IMR-90 (cell line): ENCODE data around the gene IL1RAP. TPM values are rescaled to one million over a fixed set of nuclear protein-coding genes. Genes with fewer than 3 reads are reported as not detected.

Experiments used
- ATAC-seq: fragments of 200-7000 bp; cut with Tn5 transposase; 2 replicates; pipeline ENCODE4 v1.9.1; 2020; ENCODE audit warnings: low read depth, mild to moderate bottlenecking, moderate library complexity
- BruUV-seq: library from RNA; stranded (reverse); fragments of 400-500 nt; replicated peaks from 2 replicates; lab custom pipeline; 2021; lab: Mats Ljungman, UMichigan
- CTCF ChIA-PET: fragments of 300-600 bp; formaldehyde crosslinking; extraction: SDS; loops from one replicate; lab custom pipeline; 2021; ENCODE audit warnings: antibody characterized with exemption; lab: Yijun Ruan, JAX
- POLR2A ChIA-PET: fragments of 300-600 bp; sonication (Branson Sonifier 250); formaldehyde crosslinking; loops from one replicate; lab custom pipeline; 2022; ENCODE audit warnings: antibody characterized with exemption; ENCODE audit not compliant: unreplicated experiment; lab: Charles Lee
- DNase-seq: peaks from one replicate; pipeline ENCODE4 v3.0.0; 2013
- H2AFZ ChIP-seq: replicated peaks from 2 replicates; pipeline ENCODE3; 2013; ENCODE audit warnings: low read length, mild to moderate bottlenecking; ENCODE audit not compliant: poor library complexity
- H2AK5ac ChIP-seq: 2 replicates; pipeline ENCODE4 v1.6.1; 2013; ENCODE audit warnings: low read depth, low read length, inconsistent platforms
- H2AK9ac ChIP-seq: replicated peaks from 2 replicates; pipeline ENCODE3; 2013; ENCODE audit warnings: mild to moderate bottlenecking, low read depth, low read length, moderate library complexity; ENCODE audit not compliant: poor library complexity
- H2BK120ac ChIP-seq: 2 replicates; pipeline ENCODE4 v1.6.1; 2013; ENCODE audit warnings: low read depth, low read length, inconsistent platforms
- H2BK15ac ChIP-seq: 3 replicates; pipeline ENCODE4 v1.6.1; 2013; ENCODE audit warnings: low read depth, low read length, inconsistent platforms
- H2BK20ac ChIP-seq: 2 replicates; pipeline ENCODE4 v1.6.1; 2013; ENCODE audit warnings: low read depth, mild to moderate bottlenecking, inconsistent platforms, low read length, moderate library complexity
- H2BK5ac ChIP-seq: 2 replicates; pipeline ENCODE4 v1.6.1; 2013; ENCODE audit warnings: mild to moderate bottlenecking, low read depth, low read length, inconsistent platforms; ENCODE audit not compliant: poor library complexity, severe bottlenecking
- H3K14ac ChIP-seq: replicated peaks from 2 replicates; pipeline ENCODE4 v1.6.1; 2013; ENCODE audit warnings: low read depth, low read length, inconsistent platforms
- H3K18ac ChIP-seq: 2 replicates; pipeline ENCODE4 v1.6.1; 2013; ENCODE audit warnings: low read depth, low read length, control low read depth
- H3K23ac ChIP-seq: 2 replicates; pipeline ENCODE4 v1.6.1; 2013; ENCODE audit warnings: low read depth, low read length, inconsistent platforms
- H3K27ac ChIP-seq: 2 replicates; pipeline ENCODE4 v1.5.1; 2013; ENCODE audit warnings: mild to moderate bottlenecking, control low read depth, low read length; ENCODE audit not compliant: insufficient read depth
- H3K27me3 ChIP-seq: 2 replicates; pipeline ENCODE4 v1.6.1; 2013; ENCODE audit warnings: low read length; ENCODE audit not compliant: control insufficient read depth, insufficient read depth
- H3K36me3 ChIP-seq: 2 replicates; pipeline ENCODE4 v1.6.1; 2013; ENCODE audit warnings: low read length, mixed read lengths; ENCODE audit not compliant: control insufficient read depth, insufficient read depth
- H3K4ac ChIP-seq: 2 replicates; pipeline ENCODE4 v1.6.1; 2013; ENCODE audit warnings: low read depth, low read length, inconsistent platforms
- H3K4me1 ChIP-seq: 2 replicates; pipeline ENCODE4 v1.6.1; 2013; ENCODE audit warnings: low read length, mixed read lengths; ENCODE audit not compliant: control insufficient read depth, insufficient read depth
- H3K4me2 ChIP-seq: 2 replicates; pipeline ENCODE4 v1.6.1; 2013; ENCODE audit warnings: low read depth, mild to moderate bottlenecking, control low read depth, low read length, moderate library complexity
- H3K4me3 ChIP-seq: 2 replicates; pipeline ENCODE4 v1.5.1; 2013; ENCODE audit warnings: low read depth, mild to moderate bottlenecking, control low read depth, low read length, moderate library complexity; ENCODE audit not compliant: insufficient read depth
- H3K56ac ChIP-seq: 2 replicates; pipeline ENCODE4 v1.6.1; 2013; ENCODE audit warnings: low read length, inconsistent platforms; ENCODE audit not compliant: insufficient read depth; ENCODE audit errors: extremely low read depth
- H3K79me1 ChIP-seq, 2 experiments: 2 replicates each; pipeline ENCODE4 v1.6.1; 2013; ENCODE audit warnings: low read length in 2 of 2, inconsistent platforms in 1 of 2, low read depth in 1 of 2
- H3K9ac ChIP-seq: 2 replicates; pipeline ENCODE4 v1.6.1; 2013; ENCODE audit warnings: low read depth, low read length, control low read depth
- H3K9me1 ChIP-seq: 2 replicates; pipeline ENCODE4 v1.6.1; 2013; ENCODE audit warnings: low read length, inconsistent platforms; ENCODE audit not compliant: insufficient read depth
- H3K9me3 ChIP-seq: 2 replicates; pipeline ENCODE4 v1.6.1; 2013; ENCODE audit warnings: low read length; ENCODE audit not compliant: control insufficient read depth, insufficient read depth
- H4K20me1 ChIP-seq: 2 replicates; pipeline ENCODE4 v1.6.1; 2013; ENCODE audit warnings: low read length, inconsistent platforms; ENCODE audit not compliant: insufficient read depth
- H4K5ac ChIP-seq: 2 replicates; pipeline ENCODE4 v1.6.1; 2013; ENCODE audit warnings: mild to moderate bottlenecking, low read depth, low read length, control low read depth
- H4K8ac ChIP-seq, 2 experiments: 2 replicates each; pipeline ENCODE4 v1.6.1; 2013; ENCODE audit warnings: low read depth in 2 of 2, low read length in 2 of 2, control low read depth in 1 of 2, inconsistent platforms in 1 of 2
- H4K91ac ChIP-seq: 2 replicates; pipeline ENCODE4 v1.6.1; 2013; ENCODE audit warnings: low read depth, low read length, inconsistent platforms; ENCODE audit not compliant: insufficient read depth
- BHLHE40 ChIP-seq: fragments of 150-350 bp; IDR thresholded peaks from 2 replicates; pipeline ENCODE4 v1.6.1; 2016; ENCODE audit warnings: mild to moderate bottlenecking, low read depth, low read length
- CEBPB ChIP-seq: IDR thresholded peaks from 2 replicates; pipeline ENCODE4 v1.6.1; 2012; ENCODE audit warnings: low read depth, low read length, improper control_type of control experiment
- CHD1 ChIP-seq: IDR thresholded peaks from 2 replicates; pipeline ENCODE4 v1.6.1; 2012; ENCODE audit warnings: low read depth, low read length, improper control_type of control experiment
- FOS ChIP-seq: fragments of 150-350 bp; IDR thresholded peaks from 2 replicates; pipeline ENCODE4 v1.6.1; 2016; ENCODE audit warnings: low read depth, low read length
- MAFK ChIP-seq: IDR thresholded peaks from 2 replicates; pipeline ENCODE4 v1.6.1; 2012; ENCODE audit warnings: low read depth, low read length, improper control_type of control experiment
- MAZ ChIP-seq: IDR thresholded peaks from 2 replicates; pipeline ENCODE4 v1.6.1; 2012; ENCODE audit warnings: low read depth, mild to moderate bottlenecking, low read length, improper control_type of control experiment, moderate library complexity, borderline replicate concordance
- MXI1 ChIP-seq: IDR thresholded peaks from 2 replicates; pipeline ENCODE4 v1.6.1; 2012; ENCODE audit warnings: low read depth, mild to moderate bottlenecking, low read length, moderate library complexity, borderline replicate concordance
- NFE2L2 ChIP-seq: fragments of 150-350 bp; IDR thresholded peaks from 2 replicates; pipeline ENCODE4 v1.6.1; 2016; ENCODE audit warnings: low read depth, mild to moderate bottlenecking, low read length
- POLR2A ChIP-seq: IDR thresholded peaks from 2 replicates; pipeline ENCODE4 v1.6.1; 2012; ENCODE audit warnings: mild to moderate bottlenecking, low read depth, low read length
- RAD21 ChIP-seq: IDR thresholded peaks from 2 replicates; pipeline ENCODE4 v1.6.1; 2012; ENCODE audit warnings: low read length, improper control_type of control experiment
- RCOR1 ChIP-seq: IDR thresholded peaks from 2 replicates; pipeline ENCODE4 v1.6.1; 2012; ENCODE audit warnings: mild to moderate bottlenecking, low read length, improper control_type of control experiment; ENCODE audit not compliant: insufficient replicate concordance
- RFX5 ChIP-seq: IDR thresholded peaks from 2 replicates; pipeline ENCODE4 v1.8.0; 2012; ENCODE audit warnings: low read depth, mild to moderate bottlenecking, low read length, moderate library complexity
- SMC3 ChIP-seq: fragments of 150-350 bp; IDR thresholded peaks from 2 replicates; pipeline ENCODE4 v1.6.1; 2016; ENCODE audit warnings: low read depth, mild to moderate bottlenecking, antibody characterized with exemption, low read length, moderate library complexity
- WGBS, 2 experiments: methylation state at CpG; one replicate each; pipeline versions ENCODE4 v1.1.5 to v1.1.7; 2013; ENCODE audit warnings: missing lambda C conversion rate in 2 of 2; ENCODE audit not compliant: insufficient read length in 1 of 2; ENCODE audit errors: extremely low coverage in 2 of 2; 5-methylcytosine and 5-hydroxymethylcytosine counted together
- dilution Hi-C: fragments of 300-500 bp; cut with HindIII; formaldehyde crosslinking; loops from one replicate; pipeline ENCODE4 v1.14.3; 2018; ENCODE audit warnings: low sequenced_read_pairs; ENCODE audit not compliant: unreplicated experiment
- in situ Hi-C: fragments of 300-500 bp; cut with MboI; formaldehyde crosslinking; loops from 3 replicates; pipeline ENCODE4 v1.14.3; 2019; ENCODE audit warnings: low sequenced_read_pairs, inconsistent platforms, mixed read lengths
- intact Hi-C: fragments of 100-400 bp; cut with micrococcal nuclease; formaldehyde crosslinking; loops from 2 replicates; pipeline ENCODE4 v1.10.0; 2022
- polyA plus RNA-seq, 3 experiments: library from polyadenylated mRNA; depleted of rRNA; stranded (reverse); fragments of >200 nt; gene quantifications; 2 replicates each; pipeline ENCODE4 v1.2.3, GENCODE V29; 2012; ENCODE audit warnings: low replicate concordance in 1 of 3
- total RNA-seq: library from RNA; depleted of rRNA; stranded (reverse); fragments of >200 nt; gene quantifications from 2 replicates; pipeline ENCODE4 v1.2.3, GENCODE V29; 2012
- TF ChIP-seq, protein P1 (sequence below): fragments of 150-350 bp; IDR thresholded peaks from 2 replicates; pipeline ENCODE4 v1.6.1; 2016; ENCODE audit warnings: low read depth, mild to moderate bottlenecking, low read length, moderate library complexity, borderline replicate concordance
- TF ChIP-seq, protein P2 (sequence below): fragments of 150-350 bp; IDR thresholded peaks from 2 replicates; pipeline ENCODE4 v1.6.1; 2017; ENCODE audit warnings: mild to moderate bottlenecking, antibody characterized with exemption, low read length, low read depth

IL1RAP gene
- total and polyA plus RNA-seq, 2 of the 4 experiments (the other 2 are of a cell fraction), result 8.3 to 11.3 TPM

DNA sequence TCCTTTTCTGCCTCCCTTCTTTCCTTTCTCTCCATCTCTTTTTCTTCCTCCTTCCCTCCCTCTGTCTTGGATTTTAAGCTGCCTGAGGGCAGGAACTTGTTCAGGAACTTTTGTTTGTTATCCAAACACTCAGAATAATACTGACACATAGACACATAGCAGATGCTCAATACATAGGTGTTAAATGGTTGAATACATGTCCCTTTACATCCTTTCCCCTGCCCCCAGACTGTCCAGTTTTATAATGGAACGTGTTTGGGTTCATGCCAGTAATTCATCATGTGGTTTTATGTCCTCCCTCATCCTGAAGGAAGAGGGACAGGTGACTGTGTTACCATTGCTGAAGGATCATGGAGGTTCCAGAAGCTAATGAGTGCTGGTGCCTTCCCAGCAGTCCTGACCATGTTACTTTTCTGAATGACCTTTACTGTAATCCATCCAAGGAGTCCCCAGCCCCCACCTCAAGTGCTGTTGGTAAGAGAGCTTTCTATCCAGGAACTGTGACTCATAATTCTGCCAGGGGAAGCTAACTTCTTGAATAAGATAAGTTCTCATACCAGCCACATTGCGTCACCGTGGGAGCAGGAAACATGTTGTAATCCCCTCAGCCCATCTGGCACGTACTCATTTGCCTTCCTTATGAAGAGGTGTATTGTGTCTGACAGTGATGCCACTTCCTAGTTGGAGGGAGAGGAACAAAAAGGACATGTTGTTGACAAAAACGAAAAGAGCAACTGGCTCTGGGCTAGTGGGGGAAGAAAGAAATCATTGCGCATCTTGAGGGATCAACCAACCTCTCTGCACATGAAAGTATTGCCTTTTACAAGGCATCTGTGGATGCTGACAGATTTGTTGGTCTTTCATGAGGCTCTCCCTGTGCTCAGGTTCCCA lies 52.4 kb downstream of the IL1RAP start:
- intact Hi-C loops (no loop called here), in situ Hi-C loops (no loop called here), dilution Hi-C loops (no loop called here)
- BruUV-seq, result no TSS peak
- Histone ChIP-seq H3K9ac (no peak overlapping the region; the same call in 1 of the 2 replicates), H3K14ac (peak overlapping the region; percentile 95), H2AK9ac (peak overlapping the region; percentile 60), H4K8ac (peak overlapping the region; percentile 90 to 97), H3K56ac (peak overlapping the region; percentile 81), H3K4me3 (no peak overlapping the region), H2BK20ac (peak overlapping the region; percentile 98), H3K23ac (peak overlapping the region; percentile 96), H4K5ac (peak overlapping the region; percentile 77), H3K4me1 (peaks cover 4% of the 10 kb centered on the region), H3K27me3 (no peaks in the 10 kb centered on the region), H4K20me1 (no peaks in the 10 kb centered on the region), H3K36me3 (no peaks in the 10 kb centered on the region), H2AK5ac (peak overlapping the region; percentile 96), H3K4me2 (peak overlapping the region; percentile 13; the same call in 1 of the 2 replicates), H3K18ac (peak overlapping the region; percentile 87), H3K79me1 (peaks cover 0 to 1% of the 10 kb centered on the region in 2 experiments; a peak in 1 of 4 replicates), H2BK5ac (peak overlapping the region; percentile 99), H3K4ac (peak overlapping the region; percentile 97), H2BK15ac (peak overlapping the region; percentile 98), H3K27ac (peak overlapping the region; percentile 89), H2AFZ (peak overlapping the region; percentile 90), H3K9me3 (no peaks in the 10 kb centered on the region), H4K91ac (peak overlapping the region; percentile 98), H3K9me1 (peaks cover 5% of the 10 kb centered on the region; the same call in 1 of the 2 replicates), H2BK120ac (peak overlapping the region; percentile 99)
- ChIA-PET CTCF (no interaction called here), POLR2A (no interaction called here)
- peak; percentile 97 for ATAC-seq
- no CpG with 5 or more reads among the region's 6 CpGs for WGBS, 2 experiments
- DNase-seq, result peak; percentile 100
- TF ChIP-seq BHLHE40 (peak; percentile 61; the same call in 1 of the 2 replicates), MXI1 (no peak), NFE2L2 (no peak), MAFK (no peak), POLR2A (no peak), MAZ (peak; percentile 76; the same call in 1 of the 2 replicates), RCOR1 (peak; percentile 45), RAD21 (peak; percentile 5; the same call in 1 of the 2 replicates), CHD1 (no peak), FOS (peak; percentile 98), SMC3 (no peak), CEBPB (peak; percentile 100), RFX5 (no peak)
- TF ChIP-seq, protein P1, sequence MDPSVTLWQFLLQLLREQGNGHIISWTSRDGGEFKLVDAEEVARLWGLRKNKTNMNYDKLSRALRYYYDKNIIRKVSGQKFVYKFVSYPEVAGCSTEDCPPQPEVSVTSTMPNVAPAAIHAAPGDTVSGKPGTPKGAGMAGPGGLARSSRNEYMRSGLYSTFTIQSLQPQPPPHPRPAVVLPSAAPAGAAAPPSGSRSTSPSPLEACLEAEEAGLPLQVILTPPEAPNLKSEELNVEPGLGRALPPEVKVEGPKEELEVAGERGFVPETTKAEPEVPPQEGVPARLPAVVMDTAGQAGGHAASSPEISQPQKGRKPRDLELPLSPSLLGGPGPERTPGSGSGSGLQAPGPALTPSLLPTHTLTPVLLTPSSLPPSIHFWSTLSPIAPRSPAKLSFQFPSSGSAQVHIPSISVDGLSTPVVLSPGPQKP, result no peak
- TF ChIP-seq, protein P2, sequence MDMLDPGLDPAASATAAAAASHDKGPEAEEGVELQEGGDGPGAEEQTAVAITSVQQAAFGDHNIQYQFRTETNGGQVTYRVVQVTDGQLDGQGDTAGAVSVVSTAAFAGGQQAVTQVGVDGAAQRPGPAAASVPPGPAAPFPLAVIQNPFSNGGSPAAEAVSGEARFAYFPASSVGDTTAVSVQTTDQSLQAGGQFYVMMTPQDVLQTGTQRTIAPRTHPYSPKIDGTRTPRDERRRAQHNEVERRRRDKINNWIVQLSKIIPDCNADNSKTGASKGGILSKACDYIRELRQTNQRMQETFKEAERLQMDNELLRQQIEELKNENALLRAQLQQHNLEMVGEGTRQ, result no peak
